Panc1 (cell line): ENCODE results near the gene FGD4. TPM values are rescaled to one million over a fixed set of nuclear protein-coding genes. Genes with fewer than 3 reads are reported as not detected.

ENCODE experiments used
- ATAC-seq: fragments of 200-7000 bp; cut with Tn5 transposase; 2 replicates; pipeline ENCODE4 v1.9.1; 2020; ENCODE audit warnings: mild to moderate bottlenecking, moderate library complexity
- BruUV-seq: library from RNA; stranded (reverse); fragments of 400-500 nt; replicated peaks from 2 replicates; lab custom pipeline; 2021; lab: Mats Ljungman, UMichigan
- CTCF ChIA-PET: fragments of 300-600 bp; sonication (Branson Sonifier 250); formaldehyde crosslinking; loops from one replicate; lab custom pipeline; 2022; ENCODE audit warnings: antibody characterized with exemption; lab: Charles Lee
- POLR2A ChIA-PET: fragments of 300-600 bp; sonication (Branson Sonifier 250); formaldehyde crosslinking; loops from one replicate; lab custom pipeline; 2022; ENCODE audit warnings: antibody characterized with exemption; lab: Charles Lee
- DNase-seq: peaks from one replicate; pipeline ENCODE4 v3.0.0-alpha.2; 2010; ENCODE audit warnings: low read depth, low spot score
- H3K27ac ChIP-seq: 2 replicates; pipeline ENCODE4 v1.5.1; 2011; ENCODE audit warnings: mild to moderate bottlenecking, low read length, inconsistent platforms
- H3K27me3 ChIP-seq: fragments of 200-500 bp; sonication (Bioruptor generic); 2 replicates; pipeline ENCODE4 v1.6.0; 2014; ENCODE audit warnings: low read length, inconsistent platforms; ENCODE audit not compliant: control insufficient read depth, insufficient read depth
- H3K36me3 ChIP-seq: fragments of 200-500 bp; sonication (Bioruptor generic); 2 replicates; pipeline ENCODE4 v1.5.1; 2014; ENCODE audit warnings: inconsistent platforms, mild to moderate bottlenecking, low read length, moderate library complexity; ENCODE audit not compliant: control insufficient read depth, insufficient read depth
- H3K4me1 ChIP-seq: 2 replicates; pipeline ENCODE4 v1.5.1; 2011; ENCODE audit warnings: inconsistent platforms, mild to moderate bottlenecking, low read length, moderate library complexity; ENCODE audit not compliant: control insufficient read depth, insufficient read depth
- H3K4me3 ChIP-seq, 2 experiments: 2 replicates each; pipeline ENCODE4 v1.5.1; 2011 to 2012; ENCODE audit warnings: low read depth in 2 of 2, low read length in 2 of 2, mild to moderate bottlenecking in 2 of 2, inconsistent platforms in 1 of 2, moderate library complexity in 1 of 2
- H3K9me3 ChIP-seq: fragments of 200-500 bp; sonication (Bioruptor generic); 2 replicates; pipeline ENCODE4 v1.5.1; 2014; ENCODE audit warnings: low read depth, mild to moderate bottlenecking, inconsistent platforms, low read length, moderate library complexity; ENCODE audit not compliant: control insufficient read depth, insufficient read depth
- POLR2AphosphoS5 ChIP-seq: IDR thresholded peaks from 2 replicates; pipeline ENCODE4 v1.6.1; 2012; ENCODE audit warnings: mild to moderate bottlenecking, low read depth, low read length, moderate library complexity
- SIN3A ChIP-seq: IDR thresholded peaks from 2 replicates; pipeline ENCODE4 v1.6.1; 2012; ENCODE audit warnings: low read depth, mild to moderate bottlenecking, low read length, moderate library complexity, borderline replicate concordance; ENCODE audit not compliant: insufficient read depth
- TCF7L2 ChIP-seq: IDR thresholded peaks from 2 replicates; pipeline ENCODE4 v1.6.1; 2011; ENCODE audit warnings: mild to moderate bottlenecking, low read depth, low read length, inconsistent platforms
- in situ Hi-C: cut with HindIII; loops from 2 replicates; pipeline ENCODE4 v1.10.0; 2016; ENCODE audit warnings: low sequenced_read_pairs, low pct_unique_long_range_greater_than_20kb
- intact Hi-C: fragments of 100-400 bp; cut with micrococcal nuclease; formaldehyde crosslinking; loops from one replicate; pipeline ENCODE4 v1.10.0; 2022; ENCODE audit not compliant: unreplicated experiment
- total RNA-seq: library from RNA; stranded (reverse); gene quantifications from one replicate; pipeline ENCODE4 v1.2.1, GENCODE V29; 2021; ENCODE audit not compliant: unreplicated experiment
- TF ChIP-seq, protein P1 (sequence below), 2 experiments: IDR thresholded peaks; 2 replicates each; pipeline ENCODE4 v1.6.1; 2011 to 2012; ENCODE audit warnings: low read depth in 2 of 2, control low read depth in 1 of 2, low read length in 1 of 2, mild to moderate bottlenecking in 1 of 2, moderate library complexity in 1 of 2; ENCODE audit not compliant: insufficient read depth in 1 of 2
- TF ChIP-seq, protein P2 (sequence below): fragments of 450-650 bp; IDR thresholded peaks from 2 replicates; pipeline ENCODE4 v1.5.1; 2017; ENCODE audit warnings: mild to moderate bottlenecking

FGD4 gene
- total RNA-seq, 1 experiment from 2014 or later: 5.0 TPM

DNA sequence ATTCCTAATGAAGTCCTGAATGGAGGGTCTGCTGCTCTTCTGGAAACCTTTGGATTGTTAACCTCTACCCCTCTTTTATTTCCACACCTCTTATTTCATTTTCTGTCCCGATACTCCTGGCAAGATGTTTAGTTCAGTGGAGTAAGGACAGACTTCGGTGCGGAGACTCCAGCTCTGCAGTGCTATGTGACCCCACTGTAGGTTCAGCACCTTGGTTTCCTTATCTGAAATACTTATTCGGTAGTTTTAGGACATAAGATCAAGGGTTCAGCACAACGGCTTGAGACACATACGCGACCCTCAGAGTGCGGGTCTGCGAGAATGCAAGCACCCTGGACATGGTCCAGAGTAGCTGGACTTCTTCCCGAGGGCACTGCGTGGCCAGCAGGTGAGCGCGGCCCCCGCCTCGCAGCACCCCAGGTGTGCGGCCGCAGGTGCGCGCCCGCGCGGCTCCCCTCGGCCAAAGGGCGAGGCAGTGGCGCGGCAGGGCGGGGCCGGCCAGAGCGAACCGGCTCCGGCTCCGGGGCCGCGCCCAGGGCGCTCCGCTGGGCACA lies 465 bp upstream of the FGD4 start:
- in situ Hi-C loops: no loop called here

DNA sequence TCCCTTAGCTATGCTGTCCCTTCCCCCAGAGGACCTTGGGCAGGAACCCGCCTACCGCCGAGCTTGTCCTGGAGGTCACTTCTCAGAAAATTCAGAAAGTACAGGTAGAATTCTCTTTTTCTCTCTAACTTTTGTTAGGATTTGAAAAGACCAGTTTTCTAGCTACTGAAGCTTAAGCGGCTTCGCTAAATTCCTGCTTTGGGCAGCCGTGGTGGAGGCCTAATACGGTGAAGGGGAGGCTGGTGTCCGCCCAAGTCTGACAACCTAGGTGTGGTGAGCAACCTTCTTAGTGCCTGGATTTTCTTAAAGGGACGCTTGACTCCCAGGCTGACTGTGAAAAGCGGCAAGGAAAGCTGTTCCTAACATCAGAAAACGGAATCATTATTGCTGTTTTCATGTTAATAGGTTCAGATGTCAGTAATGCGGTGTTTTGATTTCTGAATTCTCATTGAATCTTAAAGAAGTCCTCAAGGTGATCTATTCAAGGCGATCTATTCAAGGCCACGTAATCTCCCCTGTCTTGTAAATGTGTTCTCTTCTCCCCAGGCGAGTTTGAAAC lies 835 bp downstream of the FGD4 start:
- TSS peak; percentile 90 for BruUV-seq
- no peaks in the 10 kb centered on the region for H3K9me3 ChIP-seq
- POLR2A ChIA-PET: no interaction called here
- ATAC-seq (peak; percentile 45), DNase-seq (no peak)
- in situ Hi-C loops (no loop called here), intact Hi-C loops (no loop called here)
- no peak for TF ChIP-seq SIN3A
- TF ChIP-seq, protein P1, sequence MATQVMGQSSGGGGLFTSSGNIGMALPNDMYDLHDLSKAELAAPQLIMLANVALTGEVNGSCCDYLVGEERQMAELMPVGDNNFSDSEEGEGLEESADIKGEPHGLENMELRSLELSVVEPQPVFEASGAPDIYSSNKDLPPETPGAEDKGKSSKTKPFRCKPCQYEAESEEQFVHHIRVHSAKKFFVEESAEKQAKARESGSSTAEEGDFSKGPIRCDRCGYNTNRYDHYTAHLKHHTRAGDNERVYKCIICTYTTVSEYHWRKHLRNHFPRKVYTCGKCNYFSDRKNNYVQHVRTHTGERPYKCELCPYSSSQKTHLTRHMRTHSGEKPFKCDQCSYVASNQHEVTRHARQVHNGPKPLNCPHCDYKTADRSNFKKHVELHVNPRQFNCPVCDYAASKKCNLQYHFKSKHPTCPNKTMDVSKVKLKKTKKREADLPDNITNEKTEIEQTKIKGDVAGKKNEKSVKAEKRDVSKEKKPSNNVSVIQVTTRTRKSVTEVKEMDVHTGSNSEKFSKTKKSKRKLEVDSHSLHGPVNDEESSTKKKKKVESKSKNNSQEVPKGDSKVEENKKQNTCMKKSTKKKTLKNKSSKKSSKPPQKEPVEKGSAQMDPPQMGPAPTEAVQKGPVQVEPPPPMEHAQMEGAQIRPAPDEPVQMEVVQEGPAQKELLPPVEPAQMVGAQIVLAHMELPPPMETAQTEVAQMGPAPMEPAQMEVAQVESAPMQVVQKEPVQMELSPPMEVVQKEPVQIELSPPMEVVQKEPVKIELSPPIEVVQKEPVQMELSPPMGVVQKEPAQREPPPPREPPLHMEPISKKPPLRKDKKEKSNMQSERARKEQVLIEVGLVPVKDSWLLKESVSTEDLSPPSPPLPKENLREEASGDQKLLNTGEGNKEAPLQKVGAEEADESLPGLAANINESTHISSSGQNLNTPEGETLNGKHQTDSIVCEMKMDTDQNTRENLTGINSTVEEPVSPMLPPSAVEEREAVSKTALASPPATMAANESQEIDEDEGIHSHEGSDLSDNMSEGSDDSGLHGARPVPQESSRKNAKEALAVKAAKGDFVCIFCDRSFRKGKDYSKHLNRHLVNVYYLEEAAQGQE (IDR thresholded peaks at IDR 0.05; ENCODE audit: insufficient read depth in 1 of 2, low read depth in 2 of 2, low read length in 1 of 2): no peak
- TF ChIP-seq, protein P2, sequence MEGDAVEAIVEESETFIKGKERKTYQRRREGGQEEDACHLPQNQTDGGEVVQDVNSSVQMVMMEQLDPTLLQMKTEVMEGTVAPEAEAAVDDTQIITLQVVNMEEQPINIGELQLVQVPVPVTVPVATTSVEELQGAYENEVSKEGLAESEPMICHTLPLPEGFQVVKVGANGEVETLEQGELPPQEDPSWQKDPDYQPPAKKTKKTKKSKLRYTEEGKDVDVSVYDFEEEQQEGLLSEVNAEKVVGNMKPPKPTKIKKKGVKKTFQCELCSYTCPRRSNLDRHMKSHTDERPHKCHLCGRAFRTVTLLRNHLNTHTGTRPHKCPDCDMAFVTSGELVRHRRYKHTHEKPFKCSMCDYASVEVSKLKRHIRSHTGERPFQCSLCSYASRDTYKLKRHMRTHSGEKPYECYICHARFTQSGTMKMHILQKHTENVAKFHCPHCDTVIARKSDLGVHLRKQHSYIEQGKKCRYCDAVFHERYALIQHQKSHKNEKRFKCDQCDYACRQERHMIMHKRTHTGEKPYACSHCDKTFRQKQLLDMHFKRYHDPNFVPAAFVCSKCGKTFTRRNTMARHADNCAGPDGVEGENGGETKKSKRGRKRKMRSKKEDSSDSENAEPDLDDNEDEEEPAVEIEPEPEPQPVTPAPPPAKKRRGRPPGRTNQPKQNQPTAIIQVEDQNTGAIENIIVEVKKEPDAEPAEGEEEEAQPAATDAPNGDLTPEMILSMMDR: no peak
- TF ChIP-seq TCF7L2: no peak
- TF ChIP-seq POLR2AphosphoS5: no peak
- peak overlapping the region; percentile 69 to 80 for H3K4me3 ChIP-seq
- peaks cover 7% of the 10 kb centered on the region for H3K4me1 ChIP-seq
- peak overlapping the region; percentile 72 for H3K27ac ChIP-seq
- CTCF ChIA-PET: interaction anchor here (0.6 to 1.3 kb wide), 2 partner anchors 31 to 78 kb away, joined by 3 read pairs; no protein-coding TSS in a partner anchor
- H3K36me3 ChIP-seq: no peaks in the 10 kb centered on the region; the same call in 1 of the 2 replicates
- H3K27me3 ChIP-seq: 0 out of 2 replicates have a peak, but pooled peaks cover 4% of the 10 kb centered on the region

More for the DNA sequence above, 465 bp upstream of the FGD4 start:
- Histone ChIP-seq H3K4me1 (peaks cover 7% of the 10 kb centered on the region), H3K9me3 (no peaks in the 10 kb centered on the region), H3K27ac (peak overlapping the region; percentile 62), H3K27me3 (0 out of 2 replicates have a peak, but pooled peaks cover 4% of the 10 kb centered on the region), H3K4me3 (peak overlapping the region; percentile 69 to 80), H3K36me3 (no peaks in the 10 kb centered on the region; the same call in 1 of the 2 replicates)
- CTCF ChIA-PET: interaction anchor here (0.6 kb wide), 1 partner anchor 44 kb away, joined by 3 read pairs; no protein-coding TSS in a partner anchor
- TF ChIP-seq, protein P1 (IDR thresholded peaks at IDR 0.05; ENCODE audit: insufficient read depth in 1 of 2, low read depth in 2 of 2, low read length in 1 of 2): no peak
- TF ChIP-seq POLR2AphosphoS5 (no peak), SIN3A (no peak), TCF7L2 (no peak)
- TF ChIP-seq, protein P2: no peak
- no peak for DNase-seq
- intact Hi-C loops: no loop called here
- POLR2A ChIA-PET: no interaction called here
- ATAC-seq: peak; percentile 9; the same call in 1 of the 2 replicates
- BruUV-seq: no TSS peak
